Stimulated activated CD8-positive, alpha-beta memory T cell treated with anti-CD3 and anti-CD28 coated beads, Interleukin-4, amount 100 ng/mL, for 4 hours (primary cell): ENCODE measurements around the gene KRTAP24-1.

Experiments
- DNase-seq, 2 donors: peaks; one replicate each; pipeline ENCODE4 v3.0.0-alpha.2; 2020; ENCODE audit warnings: low read depth in 2 of 2, low spot score in 1 of 2

KRTAP24-1 gene

DNA sequence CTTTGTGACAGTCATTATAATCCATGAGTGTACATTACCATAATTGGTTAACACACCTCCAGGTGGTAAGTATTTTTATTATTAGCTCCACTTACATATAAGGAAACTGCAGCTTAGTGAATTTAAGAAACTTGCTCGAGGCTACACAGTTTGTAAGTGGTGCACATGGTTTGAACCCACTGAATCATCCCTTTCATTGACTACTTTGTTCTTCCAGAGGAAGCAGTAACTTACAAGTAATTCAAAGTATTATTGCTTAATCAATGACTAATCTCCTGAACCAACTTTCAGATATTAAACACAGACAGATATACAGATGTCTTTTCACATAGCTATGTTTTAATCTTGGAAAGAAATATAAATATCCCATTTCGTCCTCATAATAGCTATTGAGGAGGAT lies 48.1 kb downstream of the KRTAP24-1 start:
- no peak for DNase-seq

DNA sequence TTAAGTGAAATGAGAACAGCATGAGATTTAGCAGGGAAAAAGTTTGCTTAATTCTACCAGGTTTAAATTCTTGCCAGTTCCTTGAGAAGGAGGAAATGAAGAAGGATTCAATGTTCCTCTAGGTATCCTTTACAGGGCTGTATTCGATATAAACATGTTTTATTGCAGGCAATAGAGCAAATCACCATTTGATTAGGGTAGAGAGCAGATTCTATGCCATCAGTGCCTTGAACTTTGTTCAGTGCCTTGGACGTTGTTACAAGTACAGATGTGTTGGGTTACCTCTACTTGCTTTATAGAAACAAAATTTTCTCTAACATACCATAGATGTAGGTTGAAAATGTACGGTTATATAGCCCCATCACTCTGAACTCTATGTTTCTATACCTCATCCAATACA lies 48.7 kb downstream of the KRTAP24-1 start:
- DNase-seq = no peak

DNA sequence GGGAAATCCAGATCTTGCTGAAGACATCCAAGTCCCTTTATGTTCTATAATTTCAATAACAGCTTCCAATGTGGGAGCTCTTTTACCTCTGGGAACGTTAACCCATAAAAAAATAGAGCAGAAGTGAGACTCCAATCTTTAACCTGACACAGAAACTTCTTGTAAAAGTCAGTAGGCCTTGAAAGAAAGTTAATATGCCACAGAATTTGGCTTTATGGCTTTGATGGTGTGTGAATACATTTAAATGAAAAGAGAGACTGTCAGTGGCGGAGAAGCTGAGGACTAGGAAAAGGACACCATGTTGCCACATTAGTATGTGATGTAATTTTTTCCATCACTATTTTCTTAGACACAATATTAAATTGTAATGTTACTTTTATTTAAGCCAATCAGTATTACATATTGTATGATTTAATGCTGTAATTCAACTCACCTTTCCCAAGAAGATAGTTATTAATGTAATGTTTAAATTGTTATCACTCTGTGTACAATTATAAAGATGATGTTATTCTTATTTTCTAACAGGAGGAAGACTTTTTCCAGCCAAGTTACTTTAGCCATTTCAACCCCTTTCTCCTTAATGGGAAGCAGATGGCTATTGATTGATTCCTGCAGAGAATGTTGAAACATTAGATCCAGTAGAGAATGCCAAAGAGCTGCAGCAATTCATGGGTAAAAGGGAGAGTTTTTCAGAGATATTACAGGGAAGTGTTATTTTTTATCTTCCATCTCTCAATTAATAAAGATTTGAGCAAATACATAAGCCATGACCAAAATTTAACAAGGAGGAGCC lies 49.3 kb downstream of the KRTAP24-1 start:
- no peak for DNase-seq

DNA sequence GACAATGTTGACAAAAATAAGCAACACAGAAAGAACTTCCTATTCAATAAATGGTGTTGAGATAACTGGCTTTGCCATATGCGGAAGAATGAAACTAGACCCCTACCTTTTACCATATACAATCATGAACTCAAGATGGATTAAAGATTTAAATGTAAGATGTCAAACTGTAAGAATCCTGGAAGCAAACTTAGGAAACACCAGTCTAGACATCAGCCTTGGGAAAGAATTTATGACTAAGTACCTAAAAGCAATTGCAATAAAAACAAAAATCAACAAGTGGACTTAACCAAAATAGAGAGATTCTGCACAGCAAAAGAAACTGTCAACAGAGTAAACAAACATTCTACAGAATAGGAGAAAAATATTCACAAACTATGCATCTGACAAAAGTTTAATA lies 50.7 kb downstream of the KRTAP24-1 start:
- no peak for DNase-seq
